ENCODE measurements around the gene COL4A1.

Gene COL4A1

DNA sequence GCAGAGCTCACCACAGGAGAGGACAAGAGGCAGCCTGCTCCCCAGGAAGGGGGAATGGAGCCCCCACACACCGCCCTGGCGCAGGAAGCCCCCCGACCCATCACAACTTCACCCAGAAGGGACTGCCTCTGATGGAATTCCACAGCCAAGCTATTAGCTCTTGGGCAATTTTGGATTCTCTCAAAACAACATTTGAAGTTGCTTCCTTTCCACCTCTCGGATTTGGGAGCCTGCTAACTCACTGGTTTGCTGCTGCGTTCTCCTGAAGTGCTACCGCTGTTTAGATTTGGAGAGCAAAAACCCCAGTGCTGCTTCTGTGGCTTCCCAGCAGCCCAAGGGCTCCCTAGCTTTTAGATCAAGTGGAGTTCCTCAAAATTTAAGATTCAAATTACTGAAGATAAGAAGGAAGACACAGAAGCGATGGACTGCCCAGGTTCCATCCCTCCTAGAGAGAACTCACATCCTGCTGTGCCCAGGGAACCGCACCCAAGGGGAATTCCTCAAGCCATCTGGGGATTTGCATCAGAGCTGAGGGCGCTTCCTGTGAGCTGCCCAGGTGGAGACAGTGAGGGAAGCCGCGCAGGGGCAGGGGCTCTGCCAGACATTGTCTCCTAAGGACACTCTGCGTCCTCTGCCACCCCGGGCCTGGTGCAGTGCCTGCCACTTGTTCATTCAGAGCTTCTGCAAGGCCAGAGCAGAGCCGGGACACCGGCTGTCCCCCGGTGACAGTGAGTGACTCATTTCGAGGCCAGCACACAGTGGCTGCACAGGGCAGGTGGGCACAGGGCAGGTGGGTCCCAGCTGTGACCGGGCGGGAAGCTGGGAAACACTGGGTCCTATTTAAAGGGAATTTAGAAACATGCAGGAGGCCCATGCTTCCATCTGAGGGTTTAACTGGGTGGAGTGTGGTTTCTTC lies 45.5 kb downstream of the COL4A1 start:
- FAIRE-seq (no peak), DNase-seq (ENCODE audit: low spot score) (no peak)

DNA sequence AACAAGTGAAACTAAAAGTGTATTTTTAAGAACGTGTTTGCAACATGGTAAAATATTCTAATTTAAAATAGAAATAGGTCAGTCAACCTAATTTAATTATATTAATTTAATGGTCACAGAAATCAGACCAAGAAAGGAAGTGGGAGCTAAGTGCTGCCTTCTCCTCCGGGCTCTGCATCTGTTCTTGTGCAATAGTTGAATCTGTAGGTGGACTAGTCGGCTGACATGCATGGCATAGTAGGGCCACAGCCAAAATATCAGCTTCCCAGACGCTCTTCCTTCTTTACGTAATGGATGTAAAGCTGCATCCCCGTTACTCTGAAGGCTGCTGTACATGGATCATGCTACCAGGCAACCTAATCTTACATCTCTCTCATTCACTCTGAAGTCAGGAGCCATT lies 47.3 kb downstream of the COL4A1 start:
- FAIRE-seq (no peak), DNase-seq (ENCODE audit: low spot score) (no peak)

DNA sequence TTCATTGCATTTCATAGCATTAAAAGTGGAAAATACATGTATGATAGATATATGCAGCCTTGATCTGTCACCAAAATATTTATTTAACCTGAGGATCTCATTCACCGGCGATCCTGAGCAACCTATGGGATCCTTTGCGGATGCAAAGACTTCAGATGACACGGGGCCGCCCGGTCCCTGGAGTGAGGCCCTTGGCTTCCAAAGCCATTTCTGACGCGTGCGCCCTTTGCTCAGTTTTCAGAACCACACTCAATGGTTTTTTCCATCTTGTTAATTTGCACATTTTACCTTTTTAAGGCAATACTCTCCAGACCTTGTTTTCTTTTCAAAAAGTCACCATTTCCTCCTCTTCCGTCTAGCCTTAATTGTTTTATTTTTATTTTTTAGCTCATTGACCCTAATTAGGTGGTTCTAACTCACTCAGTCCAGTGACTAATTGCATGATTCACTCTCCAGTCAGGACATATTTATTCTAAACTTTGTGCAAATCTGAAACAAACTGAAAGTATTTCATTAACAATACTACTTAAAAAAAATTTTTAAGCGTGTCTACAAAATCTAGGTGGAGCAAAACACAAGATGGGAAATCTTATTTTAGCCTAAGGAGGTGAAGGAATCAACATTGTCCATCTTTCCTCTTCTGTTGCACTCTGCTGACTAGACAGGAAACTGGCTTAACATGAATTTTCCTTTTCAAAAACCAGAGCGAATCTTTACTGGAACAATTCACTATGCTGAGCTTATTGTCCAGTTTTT lies 47.9 kb downstream of the COL4A1 start:
- FAIRE-seq (no peak), DNase-seq (ENCODE audit: low spot score) (no peak)

- DNase-seq (ENCODE audit: low spot score) = no peak
These were observed 49.5 kb downstream of the COL4A1 start for GRCh38 chr13:110257408-110257807.

DNA sequence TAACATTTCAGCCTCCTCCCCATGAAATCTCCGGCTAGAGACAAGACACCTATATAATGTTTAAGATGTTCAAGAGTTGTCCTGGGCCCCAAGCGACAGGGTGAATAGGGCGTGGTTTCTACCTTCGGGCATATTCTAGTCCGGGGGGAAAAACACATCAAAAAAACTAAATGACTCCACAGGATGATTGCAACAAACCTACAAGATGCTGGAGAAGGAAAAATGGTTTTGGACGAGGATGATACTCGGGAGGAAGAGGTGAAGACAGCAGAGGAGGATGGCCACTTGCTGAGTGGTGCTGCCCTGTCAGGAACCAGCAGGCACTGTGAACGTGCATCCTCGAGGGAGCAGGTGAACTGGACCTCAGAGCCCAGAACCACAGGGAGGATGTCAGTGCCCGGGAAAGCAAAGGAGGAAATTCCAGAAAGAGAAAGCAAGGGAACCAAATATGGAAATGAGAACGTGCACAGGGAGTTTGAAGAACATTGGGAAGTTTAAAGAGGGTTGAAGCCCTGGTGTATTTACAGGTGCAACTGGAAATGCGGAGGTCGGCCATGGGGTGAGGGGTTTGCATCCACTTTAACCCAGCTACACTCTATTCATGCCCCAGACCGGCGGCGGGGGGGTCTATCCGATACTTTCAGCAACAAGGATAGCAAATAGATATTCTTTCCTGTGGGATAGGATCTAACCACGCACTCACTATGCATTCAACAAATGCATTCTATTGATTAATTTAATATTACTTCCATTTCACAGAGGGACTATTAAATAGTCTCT lies 50.6 kb downstream of the COL4A1 start:
- DNase-seq (ENCODE audit: low spot score) (no peak), FAIRE-seq (no peak)

More at GRCh38 chr13:110257408-110257807, 49.5 kb downstream of the COL4A1 start:
- no peak for FAIRE-seq

- FAIRE-seq = no peak
- no peak for DNase-seq (ENCODE audit: low spot score)
These were observed 52.0 kb downstream of the COL4A1 start for GRCh38 chr13:110254751-110255553.

GRCh38 chr13:110254151-110254679 lies 52.7 kb downstream of the COL4A1 start:
- no peak for DNase-seq (ENCODE audit: low spot score)
- no peak for FAIRE-seq

DNA sequence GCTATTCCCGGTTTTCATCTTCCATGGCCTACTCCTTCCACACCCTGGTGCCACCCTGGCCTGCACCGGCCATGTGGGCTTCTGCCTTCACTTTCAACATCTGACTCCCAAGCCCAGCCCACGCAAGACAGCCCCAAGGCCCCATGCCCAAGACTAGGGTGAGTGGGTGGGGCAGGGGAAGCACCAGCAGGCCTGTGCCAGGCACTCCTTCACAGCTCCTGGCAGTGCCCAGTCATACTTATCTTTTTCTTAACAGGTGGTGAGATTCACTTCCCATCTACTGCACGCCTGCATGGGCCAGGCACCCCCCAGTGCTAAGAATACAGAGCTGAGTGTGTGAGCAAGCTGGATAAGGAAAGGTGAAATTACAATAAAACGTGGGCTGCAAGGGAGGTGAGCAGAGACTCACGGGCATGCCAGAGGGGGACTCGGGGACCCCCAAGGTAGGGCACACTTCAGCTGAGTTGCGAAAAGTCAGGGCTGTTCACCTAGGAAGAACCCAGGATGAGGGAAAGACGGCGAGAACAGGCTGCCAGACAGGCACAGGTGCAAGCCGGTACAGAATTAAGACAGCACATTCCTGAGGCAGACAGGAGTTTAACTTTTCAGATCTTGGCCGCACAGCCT lies 55.7 kb downstream of the COL4A1 start:
- FAIRE-seq (no peak), DNase-seq (ENCODE audit: low spot score) (no peak)

- DNase-seq (ENCODE audit: low spot score) (no peak), FAIRE-seq (no peak)
These were observed 56.6 kb downstream of the COL4A1 start for GRCh38 chr13:110250258-110250891.

GRCh38 chr13:110249326-110249725 lies 57.6 kb downstream of the COL4A1 start:
- no peak for DNase-seq (ENCODE audit: low spot score)
- FAIRE-seq = no peak

GRCh38 chr13:110248449-110249143 lies 58.4 kb downstream of the COL4A1 start:
- no peak for FAIRE-seq
- DNase-seq (ENCODE audit: low spot score) = no peak

DNA sequence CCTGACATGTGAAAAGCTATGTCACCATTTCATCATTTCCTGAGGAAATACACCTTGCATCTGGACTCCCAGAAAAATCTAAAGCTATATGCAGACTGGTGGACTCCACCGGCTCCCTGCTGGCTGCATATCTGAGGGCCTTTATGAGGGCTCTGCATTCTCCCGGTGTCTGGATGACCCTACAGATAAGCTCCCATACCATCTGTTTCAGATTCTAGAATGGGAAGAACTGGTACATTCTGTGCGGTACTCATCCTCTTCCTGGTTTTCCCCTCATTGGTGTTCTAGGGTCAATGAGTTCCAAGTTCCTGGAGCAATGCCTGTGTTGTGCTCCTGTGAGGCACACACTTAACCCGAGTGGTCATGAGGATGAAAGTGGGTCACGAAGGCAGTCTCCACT lies 60.4 kb downstream of the COL4A1 start:
- no peak for FAIRE-seq
- no peak for DNase-seq (ENCODE audit: low spot score)

GRCh38 chr13:110245416-110245899 lies 61.5 kb downstream of the COL4A1 start:
- no peak for FAIRE-seq

DNA sequence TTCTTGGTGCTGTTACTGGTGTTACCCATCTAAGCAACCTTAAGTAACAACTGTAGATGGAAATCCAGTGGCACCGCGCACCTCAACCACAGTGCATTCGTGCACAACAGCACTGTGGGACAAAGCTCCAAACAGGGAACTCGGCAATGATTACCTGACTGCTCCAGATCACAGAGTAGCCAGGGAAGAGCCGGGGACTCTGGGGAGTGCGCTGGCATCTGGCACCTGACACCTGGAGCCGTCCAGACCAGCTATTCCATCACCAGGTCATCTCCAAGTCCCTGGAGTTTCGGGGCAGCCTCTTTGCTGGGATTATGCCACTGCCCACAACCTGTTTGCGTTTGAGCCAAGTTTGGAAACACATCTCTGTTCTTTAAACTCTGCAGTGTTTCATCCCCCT lies 62.0 kb downstream of the COL4A1 start:
- no peak for FAIRE-seq

More at GRCh38 chr13:110245416-110245899, 61.5 kb downstream of the COL4A1 start:
- DNase-seq (ENCODE audit: low spot score) = no peak

GRCh38 chr13:110244071-110244830 lies 62.7 kb downstream of the COL4A1 start:
- no peak for DNase-seq (ENCODE audit: low spot score)
- FAIRE-seq = no peak

More for the DNA sequence above, 62.0 kb downstream of the COL4A1 start:
- no peak for DNase-seq (ENCODE audit: low spot score)

DNA sequence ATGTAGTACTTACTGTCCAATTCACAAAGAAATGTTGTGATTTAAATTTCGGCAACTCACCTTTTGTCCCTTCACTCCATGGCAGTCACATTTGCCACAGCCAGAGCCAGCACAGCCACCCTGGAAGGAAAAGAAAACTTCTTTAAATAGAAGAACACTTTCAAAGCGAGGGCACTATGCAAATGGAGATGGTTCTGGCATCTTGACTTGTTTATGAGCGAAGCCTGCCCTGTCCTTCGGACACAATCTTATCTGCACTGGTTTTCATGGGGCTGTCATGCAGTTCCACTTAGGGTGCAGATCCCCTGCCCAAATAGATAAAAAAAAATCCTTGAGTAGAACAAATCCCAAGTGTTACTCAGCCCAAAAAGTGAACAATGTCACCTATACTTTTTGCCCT lies 64.3 kb downstream of the COL4A1 start:
- FAIRE-seq (no peak), DNase-seq (ENCODE audit: low spot score) (no peak)

GRCh38 chr13:110240943-110241342 lies 66.0 kb downstream of the COL4A1 start:
- DNase-seq (ENCODE audit: low spot score) (no peak), FAIRE-seq (no peak)

GRCh38 chr13:110240352-110240751 lies 66.6 kb downstream of the COL4A1 start:
- FAIRE-seq (no peak), DNase-seq (ENCODE audit: low spot score) (no peak)

All from urothelium cell line (cell line).